ENCODE results near the gene AK5.

Gene AK5

GRCh38 chr1:77584884-77585283 lies 303.1 kb downstream of the AK5 start:
- H3K4me2 ChIP-seq (ENCODE audit: low read length), result no peak overlapping the region
- H3K79me2 ChIP-seq (ENCODE audit: low read length), result no peaks in the 10 kb centered on the region
- H3K36me3 ChIP-seq (replicated peaks; ENCODE audit: low read depth, low read length), result no peaks in the 10 kb centered on the region
- H4K20me1 ChIP-seq (ENCODE audit: insufficient read depth, low read length), result no peaks in the 10 kb centered on the region
- H3K27me3 ChIP-seq (ENCODE audit: low read depth, low read length), result no peaks in the 10 kb centered on the region
- H2AFZ ChIP-seq (ENCODE audit: low read depth, low read length), result no peak overlapping the region
- H3K4me3 ChIP-seq (ENCODE audit: low read length), result no peak overlapping the region
- peaks cover 16% of the 10 kb centered on the region for H3K4me1 ChIP-seq (ENCODE audit: low read length)
- H3K9me3 ChIP-seq (ENCODE audit: insufficient read depth, low read length), result no peaks in the 10 kb centered on the region
- H3K9ac ChIP-seq (ENCODE audit: low read length), result no peak overlapping the region
- TF ChIP-seq CTCF (IDR thresholded peaks at IDR 0.05; ENCODE audit: low read depth, low read length) (no peak), EZH2phosphoT487 (IDR thresholded peaks at IDR 0.05; ENCODE audit: low read depth) (no peak)
- no peak overlapping the region for H3K27ac ChIP-seq (ENCODE audit: low read length)

GRCh38 chr1:77585610-77586314 lies 303.9 kb downstream of the AK5 start:
- no peaks in the 10 kb centered on the region for H4K20me1 ChIP-seq (ENCODE audit: insufficient read depth, low read length)
- no peaks in the 10 kb centered on the region for H3K27me3 ChIP-seq (ENCODE audit: low read depth, low read length)
- no peak overlapping the region for H2AFZ ChIP-seq (ENCODE audit: low read depth, low read length)
- no peaks in the 10 kb centered on the region for H3K79me2 ChIP-seq (ENCODE audit: low read length)
- no peaks in the 10 kb centered on the region for H3K36me3 ChIP-seq (replicated peaks; ENCODE audit: low read depth, low read length)
- no peak overlapping the region for H3K4me3 ChIP-seq (ENCODE audit: low read length)
- no peak overlapping the region for H3K9ac ChIP-seq (ENCODE audit: low read length)
- H3K4me1 ChIP-seq (ENCODE audit: low read length), result peaks cover 16% of the 10 kb centered on the region
- no peak overlapping the region for H3K27ac ChIP-seq (ENCODE audit: low read length)
- no peak overlapping the region for H3K4me2 ChIP-seq (ENCODE audit: low read length)
- H3K9me3 ChIP-seq (ENCODE audit: insufficient read depth, low read length), result no peaks in the 10 kb centered on the region
- no peak for TF ChIP-seq CTCF (IDR thresholded peaks at IDR 0.05; ENCODE audit: low read depth, low read length)
- no peak for TF ChIP-seq EZH2phosphoT487 (IDR thresholded peaks at IDR 0.05; ENCODE audit: low read depth)

GRCh38 chr1:77589231-77589630 lies 307.4 kb downstream of the AK5 start:
- Histone ChIP-seq H3K9ac (ENCODE audit: low read length) (no peak overlapping the region), H2AFZ (ENCODE audit: low read depth, low read length) (no peak overlapping the region), H4K20me1 (ENCODE audit: insufficient read depth, low read length) (no peaks in the 10 kb centered on the region), H3K9me3 (ENCODE audit: insufficient read depth, low read length) (no peaks in the 10 kb centered on the region), H3K4me3 (ENCODE audit: low read length) (no peak overlapping the region), H3K27me3 (ENCODE audit: low read depth, low read length) (no peaks in the 10 kb centered on the region), H3K36me3 (replicated peaks; ENCODE audit: low read depth, low read length) (no peaks in the 10 kb centered on the region), H3K4me1 (ENCODE audit: low read length) (no peaks in the 10 kb centered on the region), H3K4me2 (ENCODE audit: low read length) (no peak overlapping the region), H3K79me2 (ENCODE audit: low read length) (no peaks in the 10 kb centered on the region), H3K27ac (ENCODE audit: low read length) (no peak overlapping the region)
- TF ChIP-seq CTCF (IDR thresholded peaks at IDR 0.05; ENCODE audit: low read depth, low read length), result no peak

- H3K27me3 ChIP-seq (ENCODE audit: low read depth, low read length), result no peaks in the 10 kb centered on the region
- H3K4me2 ChIP-seq (ENCODE audit: low read length), result no peak overlapping the region
- no peak overlapping the region for H2AFZ ChIP-seq (ENCODE audit: low read depth, low read length)
- H3K4me3 ChIP-seq (ENCODE audit: low read length), result no peak overlapping the region
- no peaks in the 10 kb centered on the region for H3K79me2 ChIP-seq (ENCODE audit: low read length)
- no peaks in the 10 kb centered on the region for H3K9me3 ChIP-seq (ENCODE audit: insufficient read depth, low read length)
- TF ChIP-seq CTCF (IDR thresholded peaks at IDR 0.05; ENCODE audit: low read depth, low read length) (no peak), EZH2phosphoT487 (IDR thresholded peaks at IDR 0.05; ENCODE audit: low read depth) (no peak)
- no peaks in the 10 kb centered on the region for H3K36me3 ChIP-seq (replicated peaks; ENCODE audit: low read depth, low read length)
- H4K20me1 ChIP-seq (ENCODE audit: insufficient read depth, low read length), result no peaks in the 10 kb centered on the region
- no peak overlapping the region for H3K27ac ChIP-seq (ENCODE audit: low read length)
- H3K9ac ChIP-seq (ENCODE audit: low read length), result no peak overlapping the region
- no peaks in the 10 kb centered on the region for H3K4me1 ChIP-seq (ENCODE audit: low read length)
Observed at GRCh38 chr1:77590651-77591050, 308.8 kb downstream of the AK5 start.

Measured in OCI-LY3 (cell line).